MCF 10A (cell line): ENCODE measurements around the gene GARRE1. TPM values are rescaled to one million over a fixed set of nuclear protein-coding genes. Genes with fewer than 3 reads are reported as not detected.
"Not testable (repeated sequence)": the region's sequence is repeated elsewhere in the genome, so short reads cannot be mapped to it uniquely, and the experiment has no call there.

Experiments used
- Bru-seq: library from RNA; stranded (reverse); fragments of 400-500 nt; gene quantifications from one replicate; lab custom pipeline; 2021; lab: Mats Ljungman, UMichigan
- BruChase-seq, 2 experiments: library from RNA; stranded (reverse); fragments of 400-500 nt; gene quantifications; one replicate each; lab custom pipeline; 2021; lab: Mats Ljungman, UMichigan
- BruUV-seq: library from RNA; stranded (reverse); fragments of 400-500 nt; replicated peaks from 2 replicates; lab custom pipeline; 2021; lab: Mats Ljungman, UMichigan
- CTCF ChIA-PET: fragments of 300-600 bp; sonication (Branson Sonifier 250); formaldehyde crosslinking; extraction: SDS; loops from one replicate; lab custom pipeline; 2021; ENCODE audit warnings: antibody characterized with exemption, inconsistent platforms; lab: Yijun Ruan, JAX
- POLR2A ChIA-PET: fragments of 300-600, 350-650 bp; sonication (Branson Sonifier 250); formaldehyde crosslinking; extraction: SDS; loops from one replicate; lab custom pipeline; 2020; ENCODE audit warnings: antibody characterized with exemption, inconsistent platforms; lab: Yijun Ruan, JAX
- DNase-seq: peaks from one replicate; pipeline ENCODE4 v3.0.0-alpha.2; 2018; ENCODE audit not compliant: unreplicated experiment
- H3K27ac Mint-ChIP-seq: one replicate; pipeline ENCODE4 v1.8.0; 2022; ENCODE audit warnings: mild to moderate bottlenecking, low read depth, mixed read lengths; ENCODE audit not compliant: unreplicated experiment
- H3K27me3 Mint-ChIP-seq: one replicate; pipeline ENCODE4 v1.8.0; 2022; ENCODE audit warnings: mixed read lengths; ENCODE audit not compliant: insufficient read depth, unreplicated experiment
- H3K36me3 Mint-ChIP-seq: one replicate; pipeline ENCODE4 v1.8.0; 2022; ENCODE audit warnings: mild to moderate bottlenecking, moderate library complexity, mixed read lengths; ENCODE audit not compliant: insufficient read depth, unreplicated experiment
- H3K4me1 Mint-ChIP-seq: one replicate; pipeline ENCODE4 v1.8.0; 2022; ENCODE audit warnings: mixed read lengths; ENCODE audit not compliant: insufficient read depth, unreplicated experiment
- H3K4me3 Mint-ChIP-seq: one replicate; pipeline ENCODE4 v1.8.0; 2022; ENCODE audit warnings: mild to moderate bottlenecking, moderate library complexity, mixed read lengths; ENCODE audit not compliant: unreplicated experiment
- H3K9me3 Mint-ChIP-seq: one replicate; pipeline ENCODE4 v1.8.0; 2022; ENCODE audit warnings: mixed read lengths; ENCODE audit not compliant: unreplicated experiment
- CTCF ChIP-seq: fragments of 200-600 bp; IDR thresholded peaks from one replicate; pipeline ENCODE4 v1.8.0; 2022; ENCODE audit warnings: antibody characterized with exemption, mild to moderate bottlenecking; ENCODE audit not compliant: unreplicated experiment
- intact Hi-C: fragments of 100-400 bp; cut with micrococcal nuclease; formaldehyde crosslinking; loops from 2 replicates; pipeline ENCODE4 v1.14.1; 2022
- long read RNA-seq: library from polyadenylated mRNA; stranded (forward); transcript quantifications from one replicate; pipeline ENCODE4 v2.0.0, GENCODE V29; 2022
- total RNA-seq: library from RNA; stranded (reverse); gene quantifications from 2 replicates; pipeline ENCODE4 v1.2.3, GENCODE V29; 2022

GARRE1 gene
- total RNA-seq (12.8 and 19.1 TPM in 2 replicates), Bru-seq, nascent RNA (percentile 67 among the genes with signal in this experiment), BruChase-seq, experiment 1, labeled RNA remaining after a 6-hour chase (percentile 74 among the genes with signal in this experiment), BruChase-seq, experiment 2, labeled RNA remaining after a 2-hour chase (percentile 65 among the genes with signal in this experiment)
- long read RNA-seq, full-length matches to known transcripts, result 6 of 35 reads
- long read RNA-seq, partial matches to known transcripts, result 27 of 35 reads
- long read RNA-seq, other reads (novel, unspliced or antisense), result 2 of 35 reads

GRCh38 chr19:34254046-34254697 is at the start of gene GARRE1:
TSS of gene GARRE1 (plus strand) at chr19:34254554. CDS start at chr19:34300474, 45,920 bp downstream.
- peaks cover 7% of the 10 kb centered on the region for H3K4me1 Mint-ChIP-seq
- H3K9me3 Mint-ChIP-seq, result no peaks in the 10 kb centered on the region
- no peaks in the 10 kb centered on the region for H3K27me3 Mint-ChIP-seq
- H3K4me3 Mint-ChIP-seq, result peak within 1 kb of the TSS; percentile 79
- ChIA-PET POLR2A (interaction anchor here (0.6 to 1.0 kb wide), 3 partner anchors 11 to 46 kb away, joined by 3 to 4 read pairs (median 3); no protein-coding TSS in a partner anchor), CTCF (no interaction called here)
- BruUV-seq, result TSS peak; percentile 82
- H3K27ac Mint-ChIP-seq, result peak within 1 kb of the TSS; percentile 93
- TF ChIP-seq CTCF, result no peak
- intact Hi-C loops, result loop anchor here (2.0 kb wide), 1 partner anchor 83 kb away; no protein-coding TSS in a partner anchor
- peaks cover 5% of the 10 kb centered on the region for H3K36me3 Mint-ChIP-seq
- peak; percentile 64 for DNase-seq

- CTCF ChIA-PET, result interaction anchor here (1.1 to 3.1 kb wide), 4 partner anchors 12 to 141 kb away, joined by 3 to 10 read pairs (median 5); no protein-coding TSS in a partner anchor
- H3K9me3 Mint-ChIP-seq, H3K27ac Mint-ChIP-seq, H3K4me1 Mint-ChIP-seq, intact Hi-C loops, BruUV-seq, H3K4me3 Mint-ChIP-seq, H3K27me3 Mint-ChIP-seq, DNase-seq: not testable (repeated sequence)
- POLR2A ChIA-PET, result interaction anchor here (0.9 kb wide), 1 partner anchor 20 kb away, joined by 3 read pairs; no protein-coding TSS in a partner anchor
- peaks cover 80% of the 10 kb centered on the region for H3K36me3 Mint-ChIP-seq
Measured at GRCh38 chr19:34205324-34205723, 49.0 kb upstream of the GARRE1 start.

- no peak for TF ChIP-seq CTCF
- Mint-ChIP-seq H3K36me3 (peaks cover 78% of the 10 kb centered on the region), H3K4me1 (no peaks in the 10 kb centered on the region), H3K4me3 (no peak overlapping the region), H3K9me3 (no peaks in the 10 kb centered on the region), H3K27ac (no peak overlapping the region), H3K27me3 (no peaks in the 10 kb centered on the region)
- no TSS peak for BruUV-seq
- CTCF ChIA-PET, result interaction anchor here (0.9 to 2.9 kb wide), 3 partner anchors 13 to 128 kb away, joined by 3 to 17 read pairs (median 7); no protein-coding TSS in a partner anchor
- no peak for DNase-seq
- POLR2A ChIA-PET, result interaction anchor here (0.7 to 1.5 kb wide), 2 partner anchors 14 to 35 kb away, joined by 3 to 6 read pairs; no protein-coding TSS in a partner anchor
- intact Hi-C loops, result no loop called here
Measured at GRCh38 chr19:34208291-34208884, 46.0 kb upstream of the GARRE1 start.

GRCh38 chr19:34209726-34210125 is 44.6 kb upstream of the GARRE1 start:
- intact Hi-C loops, result no loop called here
- Mint-ChIP-seq H3K27me3 (no peaks in the 10 kb centered on the region), H3K9me3 (no peaks in the 10 kb centered on the region), H3K27ac (no peak overlapping the region), H3K36me3 (peaks cover 72% of the 10 kb centered on the region), H3K4me3 (no peak overlapping the region), H3K4me1 (no peaks in the 10 kb centered on the region)
- no peak for DNase-seq
- BruUV-seq, result no TSS peak
- no peak for TF ChIP-seq CTCF
- POLR2A ChIA-PET, result no interaction called here
- CTCF ChIA-PET, result interaction anchor here (0.5 to 2.9 kb wide), 9 partner anchors 10 to 136 kb away, joined by 3 to 17 read pairs (median 3); no protein-coding TSS in a partner anchor
